Measurements from ENCODE around the gene SCGB1D2.

Gene SCGB1D2

GRCh38 chr11:62253999-62254542 lies 12.0 kb downstream of the SCGB1D2 start:
- ChIA-PET POLR2A (no interaction called here), CTCF (interaction anchor here (0.7 to 1.5 kb wide), 2 partner anchors 12 to 14 kb away, joined by 3 read pairs; no protein-coding TSS in a partner anchor)
- no peak for TF ChIP-seq CTCF (IDR thresholded peaks at IDR 0.05; ENCODE audit: control extremely low read depth, extremely low read depth, low read depth, missing control alignments)
- no peak for DNase-seq (ENCODE audit: extremely low spot score)

- TF ChIP-seq CTCF (IDR thresholded peaks at IDR 0.05; ENCODE audit: control extremely low read depth, extremely low read depth, low read depth, missing control alignments): no peak
- ChIA-PET POLR2A (no interaction called here), CTCF (interaction anchor here (1.4 kb wide), 1 partner anchor 14 kb away, joined by 3 read pairs; the partner anchor contains the start of gene SCGB1D2)
- DNase-seq (ENCODE audit: extremely low spot score): no peak
These were observed 14.2 kb downstream of the SCGB1D2 start for GRCh38 chr11:62256281-62256680.

- no peak for DNase-seq (ENCODE audit: extremely low spot score)
- POLR2A ChIA-PET: no interaction called here
- no peak for TF ChIP-seq CTCF (IDR thresholded peaks at IDR 0.05; ENCODE audit: control extremely low read depth, extremely low read depth, low read depth, missing control alignments)
- CTCF ChIA-PET: interaction anchor here (1.8 kb wide), 1 partner anchor 12 kb away, joined by 4 read pairs; no protein-coding TSS in a partner anchor
These were observed 18.4 kb downstream of the SCGB1D2 start for GRCh38 chr11:62260261-62260953.

- no peak for TF ChIP-seq CTCF (IDR thresholded peaks at IDR 0.05; ENCODE audit: control extremely low read depth, extremely low read depth, low read depth, missing control alignments)
- ChIA-PET POLR2A (no interaction called here), CTCF (interaction anchor here (1.7 kb wide), 1 partner anchor 9 kb away, joined by 4 read pairs; no protein-coding TSS in a partner anchor)
- DNase-seq (ENCODE audit: extremely low spot score): no peak
These were observed 22.0 kb downstream of the SCGB1D2 start for GRCh38 chr11:62264004-62264403.

DNA sequence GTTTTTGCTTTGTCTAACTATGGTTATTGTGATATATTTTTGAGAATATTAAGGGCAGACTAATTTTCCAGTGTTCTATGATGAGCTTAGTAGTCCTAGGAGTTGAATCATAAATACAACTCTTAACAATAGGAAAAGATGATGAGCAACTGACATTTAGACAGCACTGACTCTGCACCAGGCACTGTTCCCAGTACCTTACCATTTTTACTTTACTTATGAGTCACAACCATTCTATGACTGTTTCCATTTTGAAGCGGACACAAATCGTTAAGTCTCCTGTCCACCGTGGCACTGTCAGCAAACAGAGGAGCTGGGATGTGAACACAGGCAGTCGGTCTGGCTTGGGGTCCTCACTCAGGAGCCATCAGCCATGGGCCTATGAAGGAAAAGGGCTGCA lies 24.5 kb downstream of the SCGB1D2 start:
- no peak for DNase-seq (ENCODE audit: extremely low spot score)
- ChIA-PET POLR2A (no interaction called here), CTCF (interaction anchor here (0.9 to 1.2 kb wide), 2 partner anchors 9 to 13 kb away, joined by 3 read pairs; no protein-coding TSS in a partner anchor)
- TF ChIP-seq CTCF (IDR thresholded peaks at IDR 0.05; ENCODE audit: control extremely low read depth, extremely low read depth, low read depth, missing control alignments): no peak

DNA sequence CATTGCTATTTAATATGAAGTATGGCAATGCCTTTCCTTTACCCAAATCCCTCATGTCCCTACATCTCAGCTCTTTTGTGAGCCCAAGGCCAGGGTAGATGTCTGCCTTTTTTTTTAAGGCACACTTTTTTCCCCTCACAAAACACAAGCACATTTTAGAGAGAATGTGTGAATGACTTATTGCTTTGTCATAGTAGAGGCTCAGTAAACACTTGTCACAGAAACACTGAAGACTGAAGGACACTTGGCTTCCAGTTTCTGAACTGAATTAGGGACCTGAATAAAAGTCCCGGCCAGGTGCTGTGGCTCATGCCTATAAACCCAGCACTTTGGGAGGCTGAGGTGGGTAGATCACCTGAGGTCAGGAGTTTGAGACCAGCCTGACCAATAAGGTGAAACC lies 25.0 kb downstream of the SCGB1D2 start:
- POLR2A ChIA-PET: no interaction called here
- DNase-seq (ENCODE audit: extremely low spot score): no peak
- CTCF ChIA-PET: interaction anchor here (0.9 to 1.2 kb wide), 2 partner anchors 8 to 13 kb away, joined by 3 read pairs; no protein-coding TSS in a partner anchor
- TF ChIP-seq CTCF (IDR thresholded peaks at IDR 0.05; ENCODE audit: control extremely low read depth, extremely low read depth, low read depth, missing control alignments): no peak
